Epithelial cell of esophagus (primary cell): ENCODE data around the gene PLA2R1.

Source experiments
- DNase-seq: peaks from one replicate; pipeline ENCODE4 v3.0.0; 2010; ENCODE audit warnings: low read depth
- H3K4me3 ChIP-seq: 2 replicates; pipeline ENCODE4 v1.5.1; 2011; ENCODE audit warnings: mild to moderate bottlenecking, low read length, control low read depth
- TF ChIP-seq, protein P1 (sequence below): IDR thresholded peaks from 2 replicates; pipeline ENCODE4 v1.5.1; 2011; ENCODE audit warnings: low read depth, mild to moderate bottlenecking, low read length, control low read depth, inconsistent platforms; ENCODE audit not compliant: insufficient read depth; ENCODE audit errors: missing control alignments

Gene PLA2R1

DNA sequence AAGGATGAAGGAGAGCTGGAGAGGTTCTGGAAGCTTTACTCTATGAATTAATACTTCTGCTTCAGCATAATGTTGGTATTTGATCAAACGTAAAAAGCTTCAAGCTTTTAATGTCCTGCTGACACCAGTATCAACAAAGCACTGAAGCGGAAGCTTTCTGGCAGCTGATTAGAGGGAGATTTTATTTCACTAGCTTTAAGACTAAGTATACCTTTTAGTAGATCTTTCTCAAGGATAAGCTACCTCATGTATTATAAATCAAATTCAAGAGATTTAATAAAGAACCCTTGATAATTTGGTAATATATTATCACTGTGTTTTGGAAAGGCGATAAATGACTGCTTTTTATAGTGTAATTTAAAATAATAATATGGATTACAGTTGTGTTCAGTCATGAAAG is 136.4 kb downstream of the PLA2R1 start:
- no peak overlapping the region for H3K4me3 ChIP-seq
- no peak for DNase-seq
- TF ChIP-seq, protein P1, sequence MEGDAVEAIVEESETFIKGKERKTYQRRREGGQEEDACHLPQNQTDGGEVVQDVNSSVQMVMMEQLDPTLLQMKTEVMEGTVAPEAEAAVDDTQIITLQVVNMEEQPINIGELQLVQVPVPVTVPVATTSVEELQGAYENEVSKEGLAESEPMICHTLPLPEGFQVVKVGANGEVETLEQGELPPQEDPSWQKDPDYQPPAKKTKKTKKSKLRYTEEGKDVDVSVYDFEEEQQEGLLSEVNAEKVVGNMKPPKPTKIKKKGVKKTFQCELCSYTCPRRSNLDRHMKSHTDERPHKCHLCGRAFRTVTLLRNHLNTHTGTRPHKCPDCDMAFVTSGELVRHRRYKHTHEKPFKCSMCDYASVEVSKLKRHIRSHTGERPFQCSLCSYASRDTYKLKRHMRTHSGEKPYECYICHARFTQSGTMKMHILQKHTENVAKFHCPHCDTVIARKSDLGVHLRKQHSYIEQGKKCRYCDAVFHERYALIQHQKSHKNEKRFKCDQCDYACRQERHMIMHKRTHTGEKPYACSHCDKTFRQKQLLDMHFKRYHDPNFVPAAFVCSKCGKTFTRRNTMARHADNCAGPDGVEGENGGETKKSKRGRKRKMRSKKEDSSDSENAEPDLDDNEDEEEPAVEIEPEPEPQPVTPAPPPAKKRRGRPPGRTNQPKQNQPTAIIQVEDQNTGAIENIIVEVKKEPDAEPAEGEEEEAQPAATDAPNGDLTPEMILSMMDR: no peak

DNA sequence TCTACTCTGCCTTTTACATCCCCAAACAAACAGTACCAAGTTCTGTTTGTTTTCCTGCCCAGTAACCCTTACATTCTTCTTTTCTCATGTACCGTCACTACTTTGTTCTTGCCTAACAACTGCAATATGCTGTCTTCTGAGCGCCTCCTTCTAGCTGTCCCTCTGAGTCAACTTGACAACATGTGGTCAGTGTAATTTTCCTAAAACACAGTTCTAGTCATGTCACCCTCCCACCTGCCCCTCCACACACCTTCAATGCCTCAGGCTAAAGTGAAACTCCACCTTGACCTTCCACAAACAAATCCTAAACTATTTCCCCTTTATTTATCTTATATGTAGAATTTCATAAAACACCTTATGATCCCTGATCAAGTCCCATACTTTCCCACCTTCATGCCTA is 139.9 kb downstream of the PLA2R1 start:
- H3K4me3 ChIP-seq: no peak overlapping the region
- peak; percentile 24 for DNase-seq
- TF ChIP-seq, protein P1: no peak

- no peak overlapping the region for H3K4me3 ChIP-seq
- peak; percentile 52 for DNase-seq
- TF ChIP-seq, protein P1: peak; percentile 74
Measured at GRCh38 chr2:159921752-159922404, 140.5 kb downstream of the PLA2R1 start.

GRCh38 chr2:159916511-159916910 is 145.9 kb downstream of the PLA2R1 start:
- TF ChIP-seq, protein P1: no peak
- DNase-seq: no peak

DNA sequence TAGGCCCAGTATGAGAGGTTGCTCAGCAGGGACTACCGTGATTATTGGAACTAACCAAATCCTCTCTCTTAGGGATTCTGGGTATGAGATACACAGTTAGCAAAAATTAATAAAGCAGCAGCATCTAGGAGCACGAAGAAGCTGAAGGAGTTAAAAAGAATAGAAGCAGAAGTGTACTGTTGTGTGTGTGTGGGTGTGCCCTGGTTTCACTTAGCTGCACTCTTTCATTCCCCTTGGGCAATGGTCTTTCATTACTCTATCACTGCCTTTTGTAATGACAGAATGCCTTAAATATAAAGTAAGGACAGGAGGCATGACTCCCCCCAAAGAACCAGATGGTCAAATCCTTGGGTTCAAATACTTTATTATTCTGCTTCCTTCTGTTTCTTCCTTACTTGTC is 148.5 kb downstream of the PLA2R1 start:
- no peak overlapping the region for H3K4me3 ChIP-seq
- no peak for DNase-seq

More at GRCh38 chr2:159916511-159916910, 145.9 kb downstream of the PLA2R1 start:
- H3K4me3 ChIP-seq: no peak overlapping the region

DNA sequence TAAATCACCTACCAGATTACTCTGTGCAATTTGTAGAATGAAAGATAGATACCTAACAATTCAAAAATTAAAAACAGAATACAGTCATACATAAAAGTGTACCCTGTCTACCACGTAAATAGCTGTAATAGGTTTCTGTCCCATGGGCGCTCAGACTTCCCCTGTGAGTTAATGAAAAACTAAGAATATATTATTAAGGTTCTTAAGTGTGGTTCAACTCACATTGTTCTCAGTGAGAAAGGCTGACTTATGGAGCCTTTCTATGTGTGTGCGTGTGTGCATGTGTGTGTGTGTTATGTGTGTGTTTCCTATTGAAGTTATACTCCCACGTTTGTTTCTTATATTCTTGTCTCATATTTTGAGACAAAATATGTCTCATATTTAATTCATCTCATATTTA is 149.8 kb downstream of the PLA2R1 start:
- H3K4me3 ChIP-seq: no peak overlapping the region
- TF ChIP-seq, protein P1: no peak
- no peak for DNase-seq

More for the DNA sequence above, 148.5 kb downstream of the PLA2R1 start:
- TF ChIP-seq, protein P1: no peak

- DNase-seq: no peak
- TF ChIP-seq, protein P1: no peak
Measured at GRCh38 chr2:159910951-159911350, 151.5 kb downstream of the PLA2R1 start.

More at GRCh38 chr2:159910951-159911350, 151.5 kb downstream of the PLA2R1 start:
- no peak overlapping the region for H3K4me3 ChIP-seq
